SU-DHL-6 (cell line): ENCODE measurements around the gene EZH1.

Experiments
- CTCF ChIP-seq: fragments of 200-600 bp; sonication (generic); IDR thresholded peaks from one replicate; pipeline ENCODE4 v1.5.1; 2017; ENCODE audit warnings: antibody characterized with exemption, mild to moderate bottlenecking, low read length, moderate library complexity; ENCODE audit not compliant: insufficient read depth, poor library complexity, severe bottlenecking
- EZH2phosphoT487 ChIP-seq: fragments of 200-600 bp; sonication (generic), shearing (Covaris generic); conservative IDR thresholded peaks from 2 replicates; pipeline ENCODE4 v1.6.1; 2018; ENCODE audit warnings: mild to moderate bottlenecking, antibody characterized with exemption, low read length, moderate library complexity, mixed read lengths

DNA sequence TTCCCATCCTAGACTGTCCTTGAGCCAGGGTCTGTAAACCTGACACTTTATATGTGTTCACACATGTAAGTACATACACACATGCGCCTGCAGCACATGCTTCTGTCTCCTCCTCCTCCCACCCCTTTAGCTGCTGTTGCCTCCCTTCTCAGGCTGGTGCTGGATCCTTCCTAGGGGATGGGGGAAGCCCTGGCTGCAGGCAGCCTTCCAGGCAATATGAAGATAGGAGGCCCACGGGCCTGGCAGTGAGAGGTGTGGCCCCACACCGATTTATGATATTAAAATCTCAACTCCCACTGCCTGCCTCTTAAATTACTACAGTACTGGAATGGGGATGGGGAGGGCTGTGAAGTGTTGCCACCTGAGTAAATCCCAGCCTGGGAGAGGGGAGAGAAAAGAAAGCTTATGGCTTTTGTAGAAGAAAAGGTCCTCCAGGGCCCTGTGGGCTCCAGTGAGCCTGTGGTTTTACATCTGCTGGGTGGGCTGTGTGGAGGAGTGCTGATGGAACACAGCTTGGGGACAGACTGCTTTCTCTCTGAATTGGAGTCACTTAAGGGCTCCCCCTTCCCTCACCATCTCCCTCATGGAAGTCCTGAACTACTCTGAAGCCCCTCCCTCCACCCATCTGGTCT is 34.6 kb upstream of the EZH1 start:
- TF ChIP-seq CTCF, result no peak
- no peak for TF ChIP-seq EZH2phosphoT487
